GM21528 (cell line): ENCODE measurements around the gene SENP7.
"Not testable (repeated sequence)": the region's sequence is repeated elsewhere in the genome, so short reads cannot be mapped to it uniquely, and the experiment has no call there.

ENCODE experiments used
- ATAC-seq: cut with Tn5 transposase; IDR thresholded peaks from one replicate; pipeline ENCODE4 v1.9.1; 2021; ENCODE audit warnings: mild to moderate bottlenecking, moderate library complexity; ENCODE audit not compliant: unreplicated experiment, low FRiP score

Gene SENP7

DNA sequence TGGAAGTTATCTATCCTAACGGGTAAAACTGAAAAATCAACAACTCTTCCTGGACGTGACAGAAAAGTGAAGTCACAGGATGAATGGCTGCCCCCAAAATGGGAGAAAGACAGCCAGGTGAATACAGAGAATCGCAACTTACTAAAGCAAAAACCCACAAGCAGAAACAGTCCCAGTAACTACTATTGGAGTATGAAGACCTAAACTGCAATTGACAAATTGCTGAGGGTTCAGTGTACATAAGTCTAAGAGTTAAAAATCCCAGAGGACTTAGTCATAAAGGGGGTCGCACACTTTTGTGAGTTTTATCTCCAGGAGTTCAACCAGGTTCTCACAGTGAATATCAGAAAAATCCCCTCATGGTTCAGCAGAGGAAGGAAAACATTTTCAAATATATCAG is 135.8 kb downstream of the SENP7 start:
- ATAC-seq: no peak

DNA sequence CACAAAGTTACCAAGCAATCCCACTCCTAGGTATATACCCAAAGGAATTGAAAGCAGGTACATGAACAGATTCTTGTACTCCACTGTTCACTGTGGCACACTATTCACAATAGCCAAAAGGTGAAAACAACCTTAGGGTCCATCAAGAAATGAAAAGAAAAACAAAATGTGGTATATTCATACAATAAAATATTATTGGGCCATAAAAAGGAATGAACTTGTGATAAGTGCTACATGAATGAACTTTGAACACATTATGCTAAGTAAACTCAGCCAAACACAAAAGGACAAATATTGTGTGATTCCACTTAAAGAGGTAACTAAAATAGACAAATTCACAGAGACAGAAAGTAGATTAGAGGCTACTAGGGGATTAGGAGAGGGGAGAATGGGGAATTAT is 137.4 kb downstream of the SENP7 start:
- ATAC-seq: no peak

DNA sequence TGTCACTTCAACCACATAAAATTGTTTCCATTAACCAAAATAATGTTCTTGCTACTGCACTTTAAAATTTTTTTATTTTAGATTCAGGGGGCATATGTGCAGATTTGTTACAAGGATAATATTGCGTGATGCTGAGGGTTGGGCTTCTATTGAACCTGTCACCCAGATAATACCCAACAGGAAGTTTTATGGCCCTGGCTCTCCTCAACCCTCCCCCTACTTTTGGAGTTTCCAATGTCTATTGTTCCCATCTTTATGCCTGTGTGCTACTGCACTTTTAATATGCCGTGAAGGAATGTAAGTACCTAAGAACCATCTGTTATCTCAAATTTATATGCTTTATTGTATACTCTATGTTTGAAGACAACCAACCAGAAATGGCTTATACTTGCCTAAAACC is 150.6 kb downstream of the SENP7 start:
- no peak for ATAC-seq

GRCh38 chr3:101351829-101352228 is 161.2 kb downstream of the SENP7 start:
- ATAC-seq: no peak

DNA sequence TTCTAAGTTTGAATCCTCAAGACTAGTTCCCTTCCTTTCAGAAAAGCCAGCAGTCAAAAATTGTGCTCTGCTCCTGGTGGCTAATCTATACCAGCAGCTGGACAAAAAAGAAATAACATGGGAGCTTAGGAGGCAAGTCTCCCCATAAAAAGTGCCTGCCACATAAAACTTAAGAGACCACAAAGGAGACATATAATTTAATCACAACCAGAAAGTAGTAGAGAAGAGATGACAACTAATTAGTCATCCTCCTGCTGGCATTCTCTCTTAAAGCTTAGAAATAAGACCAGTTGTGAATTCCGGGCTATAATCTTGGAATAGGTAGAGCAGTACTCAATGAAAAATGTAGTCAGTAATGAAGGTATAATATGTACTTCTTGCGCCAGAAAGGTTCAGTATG is 172.4 kb downstream of the SENP7 start:
- ATAC-seq: no peak

- no peak for ATAC-seq
Measured at GRCh38 chr3:101333883-101334282, 179.1 kb downstream of the SENP7 start.

GRCh38 chr3:101329016-101329673 is 183.9 kb downstream of the SENP7 start:
- ATAC-seq: no peak

GRCh38 chr3:101325393-101326134 is 187.4 kb downstream of the SENP7 start:
- no peak for ATAC-seq

DNA sequence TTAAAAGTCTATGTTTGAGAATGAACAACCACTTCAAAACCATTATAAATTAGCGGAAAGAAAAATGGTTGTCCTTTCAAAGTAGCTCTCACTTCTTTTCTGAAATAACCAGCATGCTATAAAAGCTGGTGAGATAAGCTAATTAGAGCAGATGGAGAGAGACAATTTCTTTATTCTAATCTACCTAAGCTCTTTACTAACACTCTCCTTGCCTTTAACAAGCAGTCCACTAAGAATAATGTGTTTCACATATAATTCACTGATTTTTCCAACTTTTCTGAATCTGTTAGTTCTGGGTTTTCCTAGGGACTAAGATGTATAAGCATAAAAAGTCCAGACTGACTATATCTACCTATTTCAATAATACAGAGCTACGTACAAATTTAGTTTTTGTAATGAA is 192.5 kb downstream of the SENP7 start, which contains the start of gene IMPG2:
Gene IMPG2, minus strand, starts transcription at position 101 of the 400 bp plus-strand sequence. CDS start 203 bp downstream, outside the sequence.
- no peak for ATAC-seq

DNA sequence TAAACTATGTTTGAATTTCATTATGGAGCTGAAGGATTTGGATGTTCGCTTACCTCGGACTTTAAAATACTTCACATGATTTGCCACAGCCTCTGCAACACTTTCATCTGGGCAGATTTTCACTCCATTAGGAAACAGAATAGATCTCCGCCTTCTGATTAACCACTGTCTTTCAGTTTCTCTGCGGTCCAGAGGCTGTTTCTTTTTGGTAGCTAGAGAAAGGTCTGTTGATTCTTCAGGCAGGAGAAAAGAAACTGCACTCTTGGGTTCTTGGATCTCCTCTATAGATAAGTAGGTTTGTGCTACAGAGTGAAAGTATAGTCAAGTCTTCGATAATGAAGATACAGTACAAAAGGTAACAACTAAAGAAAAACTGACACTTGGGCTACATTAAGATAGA is 193.5 kb downstream of the SENP7 start:
- no peak for ATAC-seq

DNA sequence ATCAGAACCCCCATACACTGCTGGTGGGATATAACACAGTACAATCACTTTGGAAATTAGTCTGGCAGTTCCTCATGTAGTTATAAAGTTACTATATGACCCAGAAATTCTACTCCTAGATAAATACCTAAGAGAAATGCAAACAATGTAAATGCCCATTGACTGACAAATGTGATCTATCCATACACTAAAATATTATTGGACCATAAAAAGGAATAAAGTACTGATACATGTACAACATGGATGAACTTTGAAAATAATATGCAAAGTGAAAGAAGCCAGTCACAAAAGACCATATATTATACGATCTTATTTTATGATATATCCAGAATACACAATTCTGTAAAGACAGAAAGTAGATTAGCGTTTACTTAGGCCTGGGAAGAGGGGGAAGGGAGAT is 200.5 kb downstream of the SENP7 start:
- ATAC-seq: no peak

GRCh38 chr3:101311676-101312075 is 201.3 kb downstream of the SENP7 start:
- no peak for ATAC-seq

DNA sequence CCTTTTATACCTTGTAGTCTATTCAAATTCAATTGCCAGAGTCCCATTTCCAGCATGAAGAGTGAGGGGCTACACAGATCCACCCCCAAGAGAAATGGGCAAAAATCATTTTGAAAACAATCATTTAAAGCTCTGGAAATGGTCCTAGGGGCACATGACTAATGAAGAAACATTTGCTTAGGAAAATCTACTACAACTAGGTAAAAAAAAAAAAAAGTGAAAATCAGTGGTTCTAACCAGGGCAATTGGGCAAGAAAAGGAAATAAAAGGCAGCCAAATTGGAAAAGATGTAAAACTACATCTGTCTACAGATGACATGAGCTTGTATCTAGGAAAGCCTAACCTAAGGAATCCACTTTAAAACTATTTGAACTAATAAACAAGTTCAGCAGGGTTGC is 202.0 kb downstream of the SENP7 start:
- ATAC-seq: no peak

GRCh38 chr3:101308147-101308772 is 204.8 kb downstream of the SENP7 start:
- ATAC-seq: not testable (repeated sequence)

GRCh38 chr3:101303836-101304235 is 209.2 kb downstream of the SENP7 start:
- ATAC-seq: no peak

GRCh38 chr3:101303089-101303731 is 209.8 kb downstream of the SENP7 start:
- ATAC-seq: no peak

- ATAC-seq: no peak
Measured at GRCh38 chr3:101300073-101300472, 212.9 kb downstream of the SENP7 start.

DNA sequence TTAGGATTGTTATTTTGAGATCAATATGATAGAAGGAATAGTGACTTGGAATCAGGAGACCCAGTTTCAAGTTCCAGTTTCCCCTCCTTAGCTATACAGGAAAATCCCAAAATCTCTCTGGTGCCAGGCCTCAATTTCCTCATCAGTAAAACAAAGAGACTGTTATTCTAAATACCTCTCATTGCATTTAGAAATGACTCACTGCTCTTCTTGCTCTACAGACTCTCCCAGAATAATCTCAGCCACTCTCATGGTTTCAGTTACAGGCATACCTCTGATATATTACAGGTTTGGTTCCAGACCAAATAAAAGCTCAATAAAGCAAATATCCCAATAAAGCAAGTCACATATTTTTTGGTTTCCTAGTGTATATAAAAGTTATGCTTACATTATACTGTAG is 221.0 kb downstream of the SENP7 start:
- no peak for ATAC-seq

GRCh38 chr3:101288294-101288693 is 224.7 kb downstream of the SENP7 start:
- ATAC-seq: no peak

GRCh38 chr3:101284757-101285156 is 228.3 kb downstream of the SENP7 start:
- no peak for ATAC-seq

DNA sequence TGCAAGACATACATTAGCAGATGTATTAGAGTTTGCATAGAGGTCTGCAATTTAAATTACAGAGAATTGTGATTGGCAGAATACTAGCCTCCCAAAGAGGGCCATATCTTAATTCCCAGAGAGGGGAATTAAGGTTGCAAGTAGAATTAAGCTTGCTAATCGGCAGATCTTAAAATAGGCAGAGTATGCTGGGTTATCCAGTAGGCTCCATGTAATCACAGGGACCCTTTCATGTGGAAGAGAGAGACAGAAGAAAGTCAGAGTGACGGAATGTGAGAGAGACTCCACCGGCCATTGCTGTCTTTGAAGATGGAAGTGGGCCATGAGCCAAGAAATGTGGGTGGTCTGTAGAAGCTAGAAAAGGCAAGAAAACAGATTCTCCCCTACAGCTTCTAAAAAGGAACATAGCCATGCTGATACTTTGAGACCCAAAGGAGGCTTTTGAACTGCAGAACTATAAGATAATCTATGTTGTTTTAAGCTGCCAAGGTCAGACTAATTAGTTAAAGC is 231.4 kb downstream of the SENP7 start:
- ATAC-seq: no peak
